NB4 (cell line): Measurements from ENCODE around the gene IFT122.
A peak's percentile ranks its signal among the peaks of the same experiment; 100 is the strongest.
"Not testable (repeated sequence)": the region's sequence is repeated elsewhere in the genome, so short reads cannot be mapped to it uniquely, and the experiment has no call there.

Experiments
- DNase-seq: peaks from one replicate; pipeline ENCODE4 v3.0.0; 2010; ENCODE audit warnings: low read depth
- H3K4me3 ChIP-seq: one replicate; pipeline ENCODE4 v1.5.1; 2011; ENCODE audit warnings: mild to moderate bottlenecking, low read depth, low read length, moderate library complexity
- CTCF ChIP-seq: IDR thresholded peaks from one replicate; pipeline ENCODE4 v1.5.1; 2012; ENCODE audit warnings: low read depth, low read length
- MAX ChIP-seq: IDR thresholded peaks from 2 replicates; pipeline ENCODE4 v1.6.1; 2011; ENCODE audit warnings: low read depth, low read length
- MYC ChIP-seq: IDR thresholded peaks from 2 replicates; pipeline ENCODE4 v1.6.1; 2011; ENCODE audit warnings: low read depth, low read length
- POLR2A ChIP-seq: IDR thresholded peaks from 2 replicates; pipeline ENCODE4 v1.6.1; 2011; ENCODE audit warnings: mild to moderate bottlenecking; ENCODE audit not compliant: insufficient read length; ENCODE audit errors: extremely low read depth

Gene IFT122

GRCh38 chr3:129543156-129543790 is 103.2 kb downstream of the IFT122 start, which contains the start of gene H1-8:
TSS of gene H1-8 (plus strand) at chr3:129543175. CDS start at chr3:129543219, 44 bp downstream.
- DNase-seq: no peak
- H3K4me3 ChIP-seq: no peak within 1 kb of the TSS
- TF ChIP-seq MYC: no peak
- TF ChIP-seq POLR2A: no peak
- no peak for TF ChIP-seq CTCF
- TF ChIP-seq MAX: no peak

GRCh38 chr3:129543999-129544398 is 104.0 kb downstream of the IFT122 start:
- DNase-seq: no peak
- TF ChIP-seq CTCF (no peak), POLR2A (no peak), MAX (no peak)
- no peak overlapping the region for H3K4me3 ChIP-seq

- not testable (repeated sequence) for H3K4me3 ChIP-seq, DNase-seq
Measured at GRCh38 chr3:129545951-129546350, 105.9 kb downstream of the IFT122 start.

GRCh38 chr3:129547241-129547640 is 107.2 kb downstream of the IFT122 start:
- no peak for DNase-seq
- TF ChIP-seq POLR2A: no peak
- TF ChIP-seq CTCF: no peak
- no peak for TF ChIP-seq MAX
- no peak for TF ChIP-seq MYC
- H3K4me3 ChIP-seq: no peak overlapping the region

GRCh38 chr3:129548104-129548965 is 108.3 kb downstream of the IFT122 start:
- TF ChIP-seq CTCF (no peak), MAX (no peak), MYC (no peak), POLR2A (no peak)
- no peak for DNase-seq

GRCh38 chr3:129549006-129549800 is 109.2 kb downstream of the IFT122 start:
- TF ChIP-seq POLR2A (no peak), MAX (no peak), MYC (0 out of 2 replicates have a peak, but pooled peaks have one; percentile 6), CTCF (no peak)
- peak; percentile 82 for DNase-seq
- no peak overlapping the region for H3K4me3 ChIP-seq

More at GRCh38 chr3:129548104-129548965, 108.3 kb downstream of the IFT122 start:
- H3K4me3 ChIP-seq: no peak overlapping the region
